Neural progenitor cell (in vitro differentiated cells): ENCODE data around the gene CCDC32. TPM values are rescaled to one million over a fixed set of nuclear protein-coding genes. Genes with fewer than 3 reads are reported as not detected.

Source experiments
- DNase-seq: peaks from one replicate; pipeline ENCODE4 v3.0.0-alpha.2; 2016; ENCODE audit warnings: low spot score
- H2AFZ ChIP-seq: fragments of 200-600 bp; sonication (generic); replicated peaks from 2 replicates; pipeline ENCODE4 v1.6.1; 2016; ENCODE audit warnings: antibody characterized with exemption
- H3F3A ChIP-seq: fragments of 200-600 bp; sonication (generic); 2 replicates; pipeline ENCODE4 v1.6.1; 2016; ENCODE audit warnings: antibody characterized with exemption, low read depth
- H3K27ac ChIP-seq: fragments of 200-600 bp; sonication (generic); 2 replicates; pipeline ENCODE4 v1.5.1; 2016; ENCODE audit warnings: mild to moderate bottlenecking
- H3K27me3 ChIP-seq: fragments of 200-600 bp; sonication (generic); 2 replicates; pipeline ENCODE4 v1.6.1; 2016; ENCODE audit warnings: mild to moderate bottlenecking, moderate library complexity
- H3K36me3 ChIP-seq: fragments of 200-600 bp; sonication (generic); 2 replicates; pipeline ENCODE4 v1.5.1; 2016
- H3K4me1 ChIP-seq: fragments of 200-600 bp; sonication (generic); 2 replicates; pipeline ENCODE4 v1.6.1; 2016; ENCODE audit warnings: mixed run types
- H3K4me2 ChIP-seq: fragments of 200-600 bp; sonication (generic); 2 replicates; pipeline ENCODE4 v1.6.1; 2016
- H3K4me3 ChIP-seq: fragments of 200-600 bp; sonication (generic); 2 replicates; pipeline ENCODE4 v1.5.1; 2016
- H3K79me2 ChIP-seq: fragments of 200-600 bp; sonication (generic); 2 replicates; pipeline ENCODE4 v1.6.1; 2016; ENCODE audit warnings: low read depth
- H3K9ac ChIP-seq: fragments of 200-600 bp; sonication (generic); 2 replicates; pipeline ENCODE4 v1.6.1; 2016
- H3K9me3 ChIP-seq: fragments of 200-600 bp; sonication (generic); 2 replicates; pipeline ENCODE4 v1.5.1; 2016; ENCODE audit warnings: low read depth
- H4K20me1 ChIP-seq: fragments of 200-600 bp; sonication (generic); 2 replicates; pipeline ENCODE4 v1.6.1; 2016; ENCODE audit warnings: low read depth
- H3K27ac Mint-ChIP-seq: 3 replicates; pipeline ENCODE4 v1.8.0; 2021; ENCODE audit warnings: mixed read lengths
- H3K27me3 Mint-ChIP-seq: 2 replicates; pipeline ENCODE4 v1.8.0; 2022; ENCODE audit warnings: low read depth, mild to moderate bottlenecking, inconsistent platforms, moderate library complexity, mixed read lengths; ENCODE audit not compliant: insufficient read depth
- H3K36me3 Mint-ChIP-seq: 3 replicates; pipeline ENCODE4 v1.8.0; 2021; ENCODE audit warnings: mixed read lengths
- H3K4me1 Mint-ChIP-seq: 3 replicates; pipeline ENCODE4 v1.8.0; 2021; ENCODE audit warnings: mixed read lengths
- H3K4me3 Mint-ChIP-seq: 3 replicates; pipeline ENCODE4 v1.8.0; 2021; ENCODE audit warnings: mild to moderate bottlenecking, moderate library complexity, mixed read lengths
- H3K9me3 Mint-ChIP-seq: 3 replicates; pipeline ENCODE4 v1.8.0; 2020; ENCODE audit warnings: mixed read lengths
- EZH2 ChIP-seq: fragments of 200-600 bp; sonication (generic); IDR thresholded peaks from 2 replicates; pipeline ENCODE4 v1.6.1; 2017; ENCODE audit warnings: antibody characterized with exemption, mild to moderate bottlenecking, moderate library complexity
- EZH2phosphoT487 ChIP-seq: fragments of 200-600 bp; sonication (generic); IDR thresholded peaks from 2 replicates; pipeline ENCODE4 v1.6.1; 2017; ENCODE audit warnings: antibody characterized with exemption
- total RNA-seq: library from RNA; depleted of rRNA; stranded (reverse); fragments of >200 nt; gene quantifications from 2 replicates; pipeline ENCODE4 v1.2.3, GENCODE V29; 2015; ENCODE audit warnings: low replicate concordance
- TF ChIP-seq, protein P1 (sequence below): fragments of 200-600 bp; sonication (generic); IDR thresholded peaks from 2 replicates; pipeline ENCODE4 v1.5.1; 2017; ENCODE audit warnings: antibody characterized with exemption, mild to moderate bottlenecking

Gene CCDC32
- total RNA-seq, 1 donor from 2014 or later, result 22.4 TPM

GRCh38 chr15:40567111-40567510 lies 2.3 kb upstream of the CCDC32 start:
- Histone ChIP-seq H3K4me1 (peaks cover 11% of the 10 kb centered on the region), H3K36me3 (no peaks in the 10 kb centered on the region), H3K27ac (no peak overlapping the region), H3K9me3 (no peaks in the 10 kb centered on the region), H4K20me1 (peaks cover 12% of the 10 kb centered on the region), H3F3A (peaks cover 6% of the 10 kb centered on the region), H3K4me3 (no peak overlapping the region), H3K79me2 (peaks cover 33% of the 10 kb centered on the region), H3K27me3 (no peaks in the 10 kb centered on the region), H3K4me2 (no peak overlapping the region), H3K9ac (no peak overlapping the region), H2AFZ (peak overlapping the region; percentile 32)
- no peaks in the 10 kb centered on the region for H3K27me3 Mint-ChIP-seq
- H3K4me3 Mint-ChIP-seq, result peak overlapping the region; percentile 61
- no peak overlapping the region for H3K27ac Mint-ChIP-seq
- H3K36me3 Mint-ChIP-seq, result no peaks in the 10 kb centered on the region
- TF ChIP-seq, protein P1, sequence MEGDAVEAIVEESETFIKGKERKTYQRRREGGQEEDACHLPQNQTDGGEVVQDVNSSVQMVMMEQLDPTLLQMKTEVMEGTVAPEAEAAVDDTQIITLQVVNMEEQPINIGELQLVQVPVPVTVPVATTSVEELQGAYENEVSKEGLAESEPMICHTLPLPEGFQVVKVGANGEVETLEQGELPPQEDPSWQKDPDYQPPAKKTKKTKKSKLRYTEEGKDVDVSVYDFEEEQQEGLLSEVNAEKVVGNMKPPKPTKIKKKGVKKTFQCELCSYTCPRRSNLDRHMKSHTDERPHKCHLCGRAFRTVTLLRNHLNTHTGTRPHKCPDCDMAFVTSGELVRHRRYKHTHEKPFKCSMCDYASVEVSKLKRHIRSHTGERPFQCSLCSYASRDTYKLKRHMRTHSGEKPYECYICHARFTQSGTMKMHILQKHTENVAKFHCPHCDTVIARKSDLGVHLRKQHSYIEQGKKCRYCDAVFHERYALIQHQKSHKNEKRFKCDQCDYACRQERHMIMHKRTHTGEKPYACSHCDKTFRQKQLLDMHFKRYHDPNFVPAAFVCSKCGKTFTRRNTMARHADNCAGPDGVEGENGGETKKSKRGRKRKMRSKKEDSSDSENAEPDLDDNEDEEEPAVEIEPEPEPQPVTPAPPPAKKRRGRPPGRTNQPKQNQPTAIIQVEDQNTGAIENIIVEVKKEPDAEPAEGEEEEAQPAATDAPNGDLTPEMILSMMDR, result peak; percentile 53
- no peak for TF ChIP-seq EZH2phosphoT487
- peak; percentile 61 for DNase-seq
- H3K4me1 Mint-ChIP-seq, result peaks cover 42% of the 10 kb centered on the region
- H3K9me3 Mint-ChIP-seq, result no peaks in the 10 kb centered on the region

DNA sequence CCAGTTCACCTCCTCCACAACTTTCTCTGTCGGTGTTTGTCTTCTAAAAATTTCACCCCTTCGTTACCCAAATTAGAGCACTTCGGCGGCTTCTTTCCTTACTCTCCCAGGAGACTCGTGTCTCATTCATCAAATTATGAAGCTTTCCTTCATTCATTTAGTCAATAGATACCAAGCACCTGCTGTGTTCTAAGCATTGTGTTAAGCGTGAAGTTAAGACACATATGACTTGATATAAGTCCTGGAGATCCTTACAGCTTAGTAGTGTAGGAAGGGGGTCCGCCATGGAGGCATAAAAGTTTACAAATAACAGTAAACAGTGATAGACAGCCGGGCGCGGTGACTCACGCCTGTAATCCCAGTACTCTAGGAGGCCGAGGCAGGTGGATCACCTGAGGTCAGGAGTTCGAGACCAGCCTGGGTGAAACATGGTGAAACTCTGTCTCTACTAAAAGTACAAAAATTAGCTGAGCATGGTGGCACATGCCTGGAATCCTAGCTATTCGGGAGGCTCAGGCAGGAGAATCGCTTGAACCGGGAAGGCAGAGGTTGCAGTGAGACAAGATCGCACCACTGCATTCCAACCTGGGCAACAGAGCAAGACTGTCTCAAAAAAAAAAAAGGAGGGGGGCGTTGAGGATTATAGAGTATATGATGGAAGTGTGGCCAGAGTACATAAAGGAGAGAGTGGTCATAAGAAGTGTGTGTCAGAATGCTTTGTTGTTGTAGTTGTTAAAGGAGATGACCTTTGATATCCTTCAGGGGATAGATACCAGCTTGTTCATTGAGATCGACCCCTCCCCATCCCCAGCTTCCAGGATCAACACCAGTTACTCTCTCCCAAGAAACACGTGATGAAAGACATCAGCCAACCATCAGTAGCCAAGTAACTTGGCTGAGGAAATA lies 744 bp upstream of the CCDC32 start:
- H3F3A ChIP-seq, result peaks cover 6% of the 10 kb centered on the region
- H3K4me2 ChIP-seq, result peak overlapping the region; percentile 60
- peak overlapping the region; percentile 78 for H3K4me3 ChIP-seq
- H3K36me3 ChIP-seq, result no peaks in the 10 kb centered on the region
- peaks cover 19% of the 10 kb centered on the region for H3K79me2 ChIP-seq
- Mint-ChIP-seq H3K36me3 (peaks cover 4% of the 10 kb centered on the region), H3K9me3 (no peaks in the 10 kb centered on the region), H3K4me3 (peak overlapping the region; percentile 97), H3K27ac (peak overlapping the region; percentile 68), H3K27me3 (no peaks in the 10 kb centered on the region), H3K4me1 (peaks cover 38% of the 10 kb centered on the region)
- H3K9ac ChIP-seq, result no peak overlapping the region
- no peaks in the 10 kb centered on the region for H3K9me3 ChIP-seq
- H3K27me3 ChIP-seq, result no peaks in the 10 kb centered on the region
- TF ChIP-seq, protein P1, result no peak
- TF ChIP-seq EZH2 (no peak), EZH2phosphoT487 (no peak)
- H2AFZ ChIP-seq, result peak overlapping the region; percentile 62
- DNase-seq, result no peak
- H4K20me1 ChIP-seq, result peaks cover 8% of the 10 kb centered on the region
- peaks cover 9% of the 10 kb centered on the region for H3K4me1 ChIP-seq
- no peak overlapping the region for H3K27ac ChIP-seq

DNA sequence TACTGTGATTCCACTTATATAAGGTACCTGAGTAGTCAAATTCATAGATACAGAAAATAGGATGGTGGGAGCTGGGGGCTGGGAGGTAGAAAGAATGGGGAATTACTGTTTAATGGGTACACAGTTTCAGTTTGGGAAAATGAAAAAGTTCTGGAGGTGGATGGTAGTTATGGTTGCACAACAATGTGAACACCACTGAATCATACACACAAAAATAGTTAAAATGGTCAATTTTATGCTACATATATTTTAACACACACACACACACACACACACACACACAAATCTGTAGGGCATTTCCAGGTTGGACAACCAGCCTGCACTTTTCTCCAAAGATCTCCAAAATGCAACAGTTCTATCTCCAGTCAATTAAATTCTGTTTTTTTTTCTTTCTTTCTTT lies 1.4 kb downstream of the CCDC32 start:
- no peaks in the 10 kb centered on the region for H3K27me3 ChIP-seq
- Mint-ChIP-seq H3K4me3 (peak overlapping the region; percentile 77), H3K27ac (no peak overlapping the region), H3K36me3 (peaks cover 4% of the 10 kb centered on the region), H3K9me3 (no peaks in the 10 kb centered on the region), H3K4me1 (peaks cover 24% of the 10 kb centered on the region), H3K27me3 (no peaks in the 10 kb centered on the region)
- no peaks in the 10 kb centered on the region for H4K20me1 ChIP-seq
- H3K27ac ChIP-seq, result no peak overlapping the region
- no peak overlapping the region for H3K9ac ChIP-seq
- DNase-seq, result no peak
- H3K4me1 ChIP-seq, result peaks cover 2% of the 10 kb centered on the region
- no peak overlapping the region for H3K4me3 ChIP-seq
- H3K4me2 ChIP-seq, result no peak overlapping the region
- H3K9me3 ChIP-seq, result no peaks in the 10 kb centered on the region
- TF ChIP-seq EZH2phosphoT487 (no peak), EZH2 (no peak)
- TF ChIP-seq, protein P1, result no peak
- peaks cover 6% of the 10 kb centered on the region for H3K79me2 ChIP-seq
- peaks cover 3% of the 10 kb centered on the region for H3F3A ChIP-seq
- H3K36me3 ChIP-seq, result no peaks in the 10 kb centered on the region
- H2AFZ ChIP-seq, result no peak overlapping the region
